ENCODE measurements around the gene AARS2. TPM values are rescaled to one million over a fixed set of nuclear protein-coding genes. Genes with fewer than 3 reads are reported as not detected.
"Not testable (repeated sequence)": the region's sequence is repeated elsewhere in the genome, so short reads cannot be mapped to it uniquely, and the experiment has no call there.

The AARS2 gene
- total and polyA plus RNA-seq, 2 of the 4 experiments (the other 2 are of a cell fraction), result 9.1 to 10.4 TPM

GRCh38 chr6:44350650-44350994 is 37.5 kb upstream of the AARS2 start:
- H3K9ac ChIP-seq (ENCODE audit: low read depth, low read length); H3K4me1 ChIP-seq (ENCODE audit: control insufficient read depth, insufficient read depth, low read length); H4K8ac ChIP-seq (ENCODE audit: low read depth in 2 of 2, low read length in 2 of 2); H2BK120ac ChIP-seq (ENCODE audit: low read depth, low read length); H3K4me3 ChIP-seq (ENCODE audit: insufficient read depth, low read depth, low read length); H3K18ac ChIP-seq (ENCODE audit: low read depth, low read length); H2AFZ ChIP-seq (replicated peaks; ENCODE audit: low read length, poor library complexity); H3K27ac ChIP-seq (ENCODE audit: insufficient read depth, low read length); H3K79me1 ChIP-seq (ENCODE audit: low read depth in 1 of 2, low read length in 2 of 2); H3K4me2 ChIP-seq (ENCODE audit: low read depth, low read length); H2AK5ac ChIP-seq (ENCODE audit: low read depth, low read length); H2BK20ac ChIP-seq (ENCODE audit: low read depth, low read length); H4K91ac ChIP-seq (ENCODE audit: insufficient read depth, low read depth, low read length); H3K56ac ChIP-seq (ENCODE audit: extremely low read depth, insufficient read depth, low read length); dilution Hi-C loops (cut with HindIII; ENCODE audit: low sequenced_read_pairs, unreplicated experiment); H2AK9ac ChIP-seq (replicated peaks; ENCODE audit: low read depth, low read length, poor library complexity); H3K4ac ChIP-seq (ENCODE audit: low read depth, low read length); intact Hi-C loops (cut with micrococcal nuclease); POLR2A ChIA-PET (ENCODE audit: unreplicated experiment); CTCF ChIA-PET; BruUV-seq (replicated peaks); H3K23ac ChIP-seq (ENCODE audit: low read depth, low read length); H2BK5ac ChIP-seq (ENCODE audit: low read depth, low read length, poor library complexity, severe bottlenecking); H3K9me1 ChIP-seq (ENCODE audit: insufficient read depth, low read length); DNase-seq; H3K36me3 ChIP-seq (ENCODE audit: control insufficient read depth, insufficient read depth, low read length); H3K14ac ChIP-seq (replicated peaks; ENCODE audit: low read depth, low read length); H2BK15ac ChIP-seq (ENCODE audit: low read depth, low read length); H3K9me3 ChIP-seq (ENCODE audit: control insufficient read depth, insufficient read depth, low read length); H4K5ac ChIP-seq (ENCODE audit: low read depth, low read length); in situ Hi-C loops (cut with MboI; ENCODE audit: low sequenced_read_pairs); H4K20me1 ChIP-seq (ENCODE audit: insufficient read depth, low read length); ATAC-seq (ENCODE audit: low read depth): not testable (repeated sequence)
- H3K27me3 ChIP-seq (ENCODE audit: control insufficient read depth, insufficient read depth, low read length), result peaks cover 16% of the 10 kb centered on the region
- WGBS, 2 experiments (ENCODE audit: extremely low coverage in 2 of 2, insufficient read length in 1 of 2), result no CpG with 5 or more reads among the region's 4 CpGs

Data from IMR-90 (cell line).